Activated B cell treated with CpG ODN at 0.5 μM for 24 hours (primary cell): ENCODE measurements around the gene MANBA. TPM values are rescaled to one million over a fixed set of nuclear protein-coding genes. Genes with fewer than 3 reads are reported as not detected.

Experiments
- ATAC-seq: fragments of 200-7000 bp; cut with Tn5 transposase; one replicate; pipeline ENCODE4 v1.10.0; 2021; ENCODE audit warnings: low read depth, mild to moderate bottlenecking, moderate library complexity
- CTCF ChIA-PET: fragments of 350-600 bp; sonication (Branson Sonifier 250); formaldehyde crosslinking; loops from one replicate; lab custom pipeline; 2021; ENCODE audit warnings: antibody characterized with exemption; lab: Charles Lee
- POLR2A ChIA-PET: fragments of 350-600 bp; sonication (Branson Sonifier 250); formaldehyde crosslinking; loops from one replicate; lab custom pipeline; 2021; ENCODE audit warnings: antibody characterized with exemption; lab: Charles Lee
- DNase-seq: peaks from one replicate; pipeline ENCODE4 v3.0.0; 2022
- H3K27ac Mint-ChIP-seq: one replicate; pipeline ENCODE4 v1.8.0; 2020; ENCODE audit warnings: mixed read lengths
- H3K27me3 Mint-ChIP-seq: one replicate; pipeline ENCODE4 v1.8.0; 2021; ENCODE audit warnings: mixed read lengths
- H3K36me3 Mint-ChIP-seq: one replicate; pipeline ENCODE4 v1.8.0; 2021; ENCODE audit warnings: low read depth, mixed read lengths
- H3K4me1 Mint-ChIP-seq: one replicate; pipeline ENCODE4 v1.8.0; 2021; ENCODE audit warnings: mixed read lengths
- H3K4me3 Mint-ChIP-seq: one replicate; pipeline ENCODE4 v1.8.0; 2020; ENCODE audit warnings: mild to moderate bottlenecking, mixed read lengths
- H3K9me3 Mint-ChIP-seq: one replicate; pipeline ENCODE4 v1.8.0; 2020; ENCODE audit warnings: mixed read lengths
- CTCF ChIP-seq: fragments of 200-600 bp; IDR thresholded peaks from one replicate; pipeline ENCODE4 v1.8.0; 2022; ENCODE audit warnings: antibody characterized with exemption, mild to moderate bottlenecking
- intact Hi-C: fragments of 100-400 bp; cut with micrococcal nuclease; formaldehyde crosslinking; loops from one replicate; pipeline ENCODE4 v1.15.1; 2024
- total RNA-seq: library from RNA; stranded (reverse); gene quantifications from 2 replicates; pipeline ENCODE4 v1.2.3, GENCODE V29; 2022

The MANBA gene
- total RNA-seq, 1 donor from 2014 or later, result 55.3 TPM

- Mint-ChIP-seq H3K4me1 (no peaks in the 10 kb centered on the region), H3K4me3 (no peak overlapping the region), H3K27me3 (no peaks in the 10 kb centered on the region), H3K36me3 (peaks cover 30% of the 10 kb centered on the region), H3K9me3 (no peaks in the 10 kb centered on the region), H3K27ac (no peak overlapping the region)
- no peak for ATAC-seq
- DNase-seq, result no peak
- ChIA-PET POLR2A (interaction anchor here (0.6 kb wide), 1 partner anchor 1758 kb away, joined by 3 read pairs; no protein-coding TSS in a partner anchor), CTCF (no interaction called here)
- intact Hi-C loops, result loop anchor here (5.0 to 10.0 kb wide), 2 partner anchors 333 to 410 kb away; partner anchors contain the start of genes BDH2 and SLC9B1
- TF ChIP-seq CTCF, result no peak
Observed at GRCh38 chr4:102684610-102685052, 76.1 kb downstream of the MANBA start.

- Mint-ChIP-seq H3K36me3 (peaks cover 32% of the 10 kb centered on the region), H3K4me3 (no peak overlapping the region), H3K4me1 (no peaks in the 10 kb centered on the region), H3K27ac (no peak overlapping the region), H3K27me3 (no peaks in the 10 kb centered on the region), H3K9me3 (no peaks in the 10 kb centered on the region)
- CTCF ChIA-PET, result no interaction called here
- TF ChIP-seq CTCF, result no peak
- POLR2A ChIA-PET, result interaction anchor here (0.6 kb wide), 1 partner anchor 1757 kb away, joined by 3 read pairs; no protein-coding TSS in a partner anchor
- intact Hi-C loops, result loop anchor here (10.0 kb wide), 1 partner anchor 411 kb away; the partner anchor contains the start of gene BDH2
- no peak for DNase-seq
- ATAC-seq, result no peak
Observed at GRCh38 chr4:102683881-102684609, 76.7 kb downstream of the MANBA start.

- Mint-ChIP-seq H3K36me3 (peaks cover 59% of the 10 kb centered on the region), H3K27ac (no peak overlapping the region), H3K9me3 (no peaks in the 10 kb centered on the region), H3K27me3 (no peaks in the 10 kb centered on the region), H3K4me3 (no peak overlapping the region), H3K4me1 (no peaks in the 10 kb centered on the region)
- no peak for ATAC-seq
- DNase-seq, result no peak
- intact Hi-C loops, result no loop called here
- TF ChIP-seq CTCF, result no peak
- CTCF ChIA-PET, result no interaction called here
- POLR2A ChIA-PET, result no interaction called here
Observed at GRCh38 chr4:102678695-102679335, 82.0 kb downstream of the MANBA start.

GRCh38 chr4:102678107-102678506, 82.7 kb downstream of the MANBA start:
- intact Hi-C loops, result no loop called here
- Mint-ChIP-seq H3K4me3 (no peak overlapping the region), H3K4me1 (no peaks in the 10 kb centered on the region), H3K9me3 (no peaks in the 10 kb centered on the region), H3K36me3 (peaks cover 61% of the 10 kb centered on the region), H3K27ac (no peak overlapping the region), H3K27me3 (no peaks in the 10 kb centered on the region)
- POLR2A ChIA-PET, result no interaction called here
- no peak for TF ChIP-seq CTCF
- CTCF ChIA-PET, result no interaction called here
- no peak for DNase-seq
- ATAC-seq, result no peak

DNA sequence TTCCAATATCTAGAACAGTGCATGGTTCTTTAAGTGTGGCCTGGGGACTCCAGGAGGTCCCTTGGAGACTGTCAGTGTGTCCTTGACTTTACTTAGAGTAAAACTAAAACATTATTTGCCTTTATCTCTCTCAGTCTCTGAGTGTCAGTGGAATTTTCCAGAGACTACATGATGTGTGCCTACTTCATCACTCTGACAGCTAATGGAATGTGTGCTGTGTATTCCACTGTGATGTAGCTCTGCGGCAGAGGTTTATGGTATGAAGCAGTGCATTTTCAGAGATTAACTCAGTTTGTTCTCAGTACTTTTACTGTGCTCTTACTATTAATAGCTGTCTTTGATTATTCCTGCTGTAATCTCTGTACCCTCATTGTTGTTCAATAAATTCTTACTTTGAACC, 85.6 kb downstream of the MANBA start:
- no peak overlapping the region for H3K4me3 Mint-ChIP-seq
- H3K27ac Mint-ChIP-seq, result no peak overlapping the region
- no peak for TF ChIP-seq CTCF
- H3K36me3 Mint-ChIP-seq, result peaks cover 52% of the 10 kb centered on the region
- intact Hi-C loops, result no loop called here
- ChIA-PET CTCF (no interaction called here), POLR2A (no interaction called here)
- no peaks in the 10 kb centered on the region for H3K9me3 Mint-ChIP-seq
- no peak for ATAC-seq
- no peaks in the 10 kb centered on the region for H3K27me3 Mint-ChIP-seq
- no peak for DNase-seq
- no peaks in the 10 kb centered on the region for H3K4me1 Mint-ChIP-seq
